ENCODE measurements around the gene SATB2.

Gene SATB2

GRCh38 chr2:199470672-199471442 is 13.1 kb upstream of the SATB2 start:
- no peak overlapping the region for H2BK15ac ChIP-seq (ENCODE audit: low read length)
- H3K23ac ChIP-seq (ENCODE audit: low read depth, low read length, poor library complexity) = no peak overlapping the region
- peak overlapping the region; percentile 67 for H3K4me2 ChIP-seq (ENCODE audit: insufficient read depth, low read length, poor library complexity, severe bottlenecking)
- H3K4me1 ChIP-seq (ENCODE audit: control insufficient read depth in 2 of 2, insufficient read depth in 1 of 2, low read depth in 1 of 2, low read length in 2 of 2) = peaks cover 0 to 12% of the 10 kb centered on the region in 2 donors
- H3K9ac ChIP-seq (ENCODE audit: low read depth, low read length, poor library complexity) = no peak overlapping the region
- H3K4me3 ChIP-seq (ENCODE audit: low read length in 2 of 2) = peak overlapping the region; percentile 12 to 37
- peak overlapping the region; percentile 89 for H2AFZ ChIP-seq (ENCODE audit: low read length)
- no peak overlapping the region for H3K14ac ChIP-seq (ENCODE audit: low read length)
- no peak overlapping the region for H2AK5ac ChIP-seq (ENCODE audit: low read depth, low read length)
- H3K18ac ChIP-seq (ENCODE audit: low read length) = no peak overlapping the region
- no peak overlapping the region for H3K4ac ChIP-seq (ENCODE audit: low read length)
- H3K36me3 ChIP-seq (replicated peaks in 1 of 2; ENCODE audit: control insufficient read depth in 2 of 2, insufficient read depth in 2 of 2, low read length in 2 of 2) = no peaks in the 10 kb centered on the region
- no peak overlapping the region for H3K27ac ChIP-seq (replicated peaks; ENCODE audit: low read length)
- no peak overlapping the region for H2BK120ac ChIP-seq (ENCODE audit: low read depth, low read length)
- no CpG with 5 or more reads among the region's 48 CpGs for WGBS, 2 donors (ENCODE audit: extremely low coverage in 2 of 2, insufficient read length in 2 of 2, insufficient replicate concordance in 1 of 2)
- DNase-seq (ENCODE audit: low spot score) = peak; percentile 8
- H2BK5ac ChIP-seq (ENCODE audit: low read length) = no peak overlapping the region
- no peak overlapping the region for H4K8ac ChIP-seq (ENCODE audit: low read depth, low read length)
- no peaks in the 10 kb centered on the region for H3K79me1 ChIP-seq (ENCODE audit: low read depth, low read length)
- peaks cover 48 to 87% (median 60%) of the 10 kb centered on the region in 3 experiments for H3K27me3 ChIP-seq (ENCODE audit: control insufficient read depth in 3 of 3, insufficient read depth in 3 of 3, low read depth in 1 of 3, low read length in 3 of 3)
- H2BK12ac ChIP-seq (ENCODE audit: low read length) = no peak overlapping the region
- peaks cover 2 to 7% of the 10 kb centered on the region in 2 donors for H3K9me3 ChIP-seq (replicated peaks in 1 of 2; ENCODE audit: control insufficient read depth in 2 of 2, insufficient read depth in 1 of 2, low read depth in 1 of 2, low read length in 2 of 2)
- no peak overlapping the region for H4K91ac ChIP-seq (ENCODE audit: low read depth, low read length, poor library complexity)

DNA sequence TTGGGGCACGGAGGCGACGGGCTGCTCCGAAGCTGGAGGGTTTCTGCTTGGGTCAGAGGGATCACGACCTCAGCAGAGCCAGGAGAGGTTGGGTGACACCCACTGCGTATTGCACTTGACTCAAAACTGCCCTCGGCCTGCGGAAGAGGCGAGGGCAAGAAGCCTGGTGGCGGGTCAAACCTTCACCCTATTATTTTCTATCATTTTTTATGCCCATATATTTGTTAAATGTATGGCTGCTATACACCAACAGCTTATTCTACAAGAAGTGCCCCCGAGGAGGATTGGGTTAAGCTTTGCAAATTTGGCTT is 12.6 kb upstream of the SATB2 start:
- H3K9ac ChIP-seq (ENCODE audit: low read depth, low read length, poor library complexity) = peak overlapping the region; percentile 39

DNA sequence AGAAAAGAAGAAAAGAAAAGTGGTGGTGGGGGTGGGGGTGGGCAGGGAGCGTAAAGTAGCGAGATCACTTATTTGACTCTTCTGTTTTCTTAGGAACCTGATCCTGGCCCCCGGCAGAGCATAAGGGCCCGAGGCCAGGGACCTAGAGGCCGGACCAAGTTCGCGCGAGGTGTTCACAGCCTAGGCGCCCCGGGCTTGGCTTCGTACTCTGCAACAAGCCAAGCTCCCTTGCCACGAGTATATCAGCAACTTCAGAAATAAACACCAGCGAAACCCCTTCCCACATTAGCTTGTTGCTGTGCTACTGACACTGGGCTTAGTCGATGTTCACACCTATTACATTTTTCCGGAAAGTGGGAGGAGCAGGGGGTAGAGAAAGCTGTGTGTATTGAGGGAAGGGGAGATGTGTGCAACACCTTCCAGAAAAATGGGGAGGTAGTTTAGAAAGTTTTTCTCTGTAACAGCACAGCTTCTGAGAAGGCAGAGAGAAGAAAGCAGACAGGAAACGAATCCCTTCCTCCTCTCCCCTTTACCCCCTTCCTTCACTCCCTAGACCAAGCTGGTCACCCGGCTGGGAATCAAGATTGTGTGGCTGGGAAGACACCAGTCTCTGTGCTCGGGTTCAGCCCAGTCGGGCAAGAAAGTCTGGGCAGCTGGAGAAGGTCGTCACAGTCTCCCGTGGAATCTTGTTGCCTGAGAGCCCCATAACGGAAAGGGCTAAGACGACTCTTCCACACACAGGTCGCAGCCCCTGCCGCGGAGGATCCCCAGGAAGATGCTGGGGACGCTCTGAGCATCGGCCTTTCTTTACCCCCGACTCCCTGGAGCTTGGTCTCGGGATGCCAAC is 12.0 kb upstream of the SATB2 start:
- Histone ChIP-seq H3K4me3 (ENCODE audit: low read length in 2 of 2) (no peak overlapping the region), H3K4ac (ENCODE audit: low read length) (no peak overlapping the region), H3K4me1 (ENCODE audit: control insufficient read depth in 2 of 2, insufficient read depth in 1 of 2, low read depth in 1 of 2, low read length in 2 of 2) (peaks cover 0 to 12% of the 10 kb centered on the region in 2 donors), H4K8ac (ENCODE audit: low read depth, low read length) (no peak overlapping the region), H2BK120ac (ENCODE audit: low read depth, low read length) (no peak overlapping the region), H2BK12ac (ENCODE audit: low read length) (no peak overlapping the region), H2AK5ac (ENCODE audit: low read depth, low read length) (no peak overlapping the region), H2BK5ac (ENCODE audit: low read length) (no peak overlapping the region), H3K14ac (ENCODE audit: low read length) (no peak overlapping the region), H3K4me2 (ENCODE audit: insufficient read depth, low read length, poor library complexity, severe bottlenecking) (no peak overlapping the region), H3K9me3 (replicated peaks in 1 of 2; ENCODE audit: control insufficient read depth in 2 of 2, insufficient read depth in 1 of 2, low read depth in 1 of 2, low read length in 2 of 2) (peaks cover 2 to 7% of the 10 kb centered on the region in 2 donors), H3K9ac (ENCODE audit: low read depth, low read length, poor library complexity) (peak overlapping the region; percentile 39), H3K18ac (ENCODE audit: low read length) (no peak overlapping the region), H3K79me1 (ENCODE audit: low read depth, low read length) (no peaks in the 10 kb centered on the region), H2BK15ac (ENCODE audit: low read length) (no peak overlapping the region), H2AFZ (ENCODE audit: low read length) (no peak overlapping the region), H3K36me3 (replicated peaks in 1 of 2; ENCODE audit: control insufficient read depth in 2 of 2, insufficient read depth in 2 of 2, low read length in 2 of 2) (no peaks in the 10 kb centered on the region), H4K91ac (ENCODE audit: low read depth, low read length, poor library complexity) (no peak overlapping the region), H3K27ac (replicated peaks; ENCODE audit: low read length) (no peak overlapping the region), H3K23ac (ENCODE audit: low read depth, low read length, poor library complexity) (no peak overlapping the region), H3K27me3 (ENCODE audit: control insufficient read depth in 3 of 3, insufficient read depth in 3 of 3, low read depth in 1 of 3, low read length in 3 of 3) (peaks cover 49 to 90% (median 66%) of the 10 kb centered on the region in 3 experiments)
- peak; percentile 12 for DNase-seq (ENCODE audit: low spot score)
- WGBS, 2 donors (ENCODE audit: extremely low coverage in 2 of 2, insufficient read length in 2 of 2, insufficient replicate concordance in 1 of 2) = no CpG with 5 or more reads among the region's 30 CpGs

More for the DNA sequence above, 12.6 kb upstream of the SATB2 start:
- H3K4me3 ChIP-seq (ENCODE audit: low read length in 2 of 2) = no peak overlapping the region
- no peak overlapping the region for H2BK12ac ChIP-seq (ENCODE audit: low read length)
- no peak overlapping the region for H3K4me2 ChIP-seq (ENCODE audit: insufficient read depth, low read length, poor library complexity, severe bottlenecking)
- H3K4me1 ChIP-seq (ENCODE audit: control insufficient read depth in 2 of 2, insufficient read depth in 1 of 2, low read depth in 1 of 2, low read length in 2 of 2) = peaks cover 0 to 12% of the 10 kb centered on the region in 2 donors
- H3K18ac ChIP-seq (ENCODE audit: low read length) = no peak overlapping the region
- no peak overlapping the region for H3K14ac ChIP-seq (ENCODE audit: low read length)
- H3K27ac ChIP-seq (replicated peaks; ENCODE audit: low read length) = no peak overlapping the region
- H3K79me1 ChIP-seq (ENCODE audit: low read depth, low read length) = no peaks in the 10 kb centered on the region
- H2AK5ac ChIP-seq (ENCODE audit: low read depth, low read length) = no peak overlapping the region
- no peak overlapping the region for H3K23ac ChIP-seq (ENCODE audit: low read depth, low read length, poor library complexity)
- no peak overlapping the region for H3K4ac ChIP-seq (ENCODE audit: low read length)
- H2BK120ac ChIP-seq (ENCODE audit: low read depth, low read length) = no peak overlapping the region
- peak overlapping the region; percentile 89 for H2AFZ ChIP-seq (ENCODE audit: low read length)
- no peak overlapping the region for H2BK15ac ChIP-seq (ENCODE audit: low read length)
- H3K36me3 ChIP-seq (replicated peaks in 1 of 2; ENCODE audit: control insufficient read depth in 2 of 2, insufficient read depth in 2 of 2, low read length in 2 of 2) = no peaks in the 10 kb centered on the region
- H2BK5ac ChIP-seq (ENCODE audit: low read length) = no peak overlapping the region
- DNase-seq (ENCODE audit: low spot score) = no peak
- H3K27me3 ChIP-seq (ENCODE audit: control insufficient read depth in 3 of 3, insufficient read depth in 3 of 3, low read depth in 1 of 3, low read length in 3 of 3) = peaks cover 49 to 89% (median 62%) of the 10 kb centered on the region in 3 experiments
- H4K8ac ChIP-seq (ENCODE audit: low read depth, low read length) = no peak overlapping the region
- no peak overlapping the region for H4K91ac ChIP-seq (ENCODE audit: low read depth, low read length, poor library complexity)
- H3K9me3 ChIP-seq (replicated peaks in 1 of 2; ENCODE audit: control insufficient read depth in 2 of 2, insufficient read depth in 1 of 2, low read depth in 1 of 2, low read length in 2 of 2) = peaks cover 2 to 7% of the 10 kb centered on the region in 2 donors
- WGBS, 2 donors (ENCODE audit: extremely low coverage in 2 of 2, insufficient read length in 2 of 2, insufficient replicate concordance in 1 of 2) = no CpG with 5 or more reads among the region's 11 CpGs
